Upper lobe of left lung (tissue), 4 donors: Measurements from ENCODE around the gene SIRPD.

ENCODE experiments used
- POLR2A ChIP-seq, 4 donors: fragments of 450-650 bp; IDR thresholded peaks; one replicate each; pipeline ENCODE4 v1.5.1; 2016 to 2017; ENCODE audit warnings: antibody characterized with exemption in 4 of 4, mild to moderate bottlenecking in 2 of 4
- TF ChIP-seq, protein P1 (sequence below), 6 experiments: fragments of 450-650 bp in 4 of 6; fragments of 200-600 bp in 2 of 6; sonication (generic) in 2 of 6; IDR thresholded peaks; one replicate each; pipeline ENCODE4 v1.5.1; 2016 to 2019; ENCODE audit warnings: antibody characterized with exemption in 6 of 6

GRCh38 chr20:1565461-1565860 is 8.0 kb upstream of the SIRPD start:
- TF ChIP-seq, protein P1, sequence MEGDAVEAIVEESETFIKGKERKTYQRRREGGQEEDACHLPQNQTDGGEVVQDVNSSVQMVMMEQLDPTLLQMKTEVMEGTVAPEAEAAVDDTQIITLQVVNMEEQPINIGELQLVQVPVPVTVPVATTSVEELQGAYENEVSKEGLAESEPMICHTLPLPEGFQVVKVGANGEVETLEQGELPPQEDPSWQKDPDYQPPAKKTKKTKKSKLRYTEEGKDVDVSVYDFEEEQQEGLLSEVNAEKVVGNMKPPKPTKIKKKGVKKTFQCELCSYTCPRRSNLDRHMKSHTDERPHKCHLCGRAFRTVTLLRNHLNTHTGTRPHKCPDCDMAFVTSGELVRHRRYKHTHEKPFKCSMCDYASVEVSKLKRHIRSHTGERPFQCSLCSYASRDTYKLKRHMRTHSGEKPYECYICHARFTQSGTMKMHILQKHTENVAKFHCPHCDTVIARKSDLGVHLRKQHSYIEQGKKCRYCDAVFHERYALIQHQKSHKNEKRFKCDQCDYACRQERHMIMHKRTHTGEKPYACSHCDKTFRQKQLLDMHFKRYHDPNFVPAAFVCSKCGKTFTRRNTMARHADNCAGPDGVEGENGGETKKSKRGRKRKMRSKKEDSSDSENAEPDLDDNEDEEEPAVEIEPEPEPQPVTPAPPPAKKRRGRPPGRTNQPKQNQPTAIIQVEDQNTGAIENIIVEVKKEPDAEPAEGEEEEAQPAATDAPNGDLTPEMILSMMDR (IDR thresholded peaks at IDR 0.05) = no peak
- TF ChIP-seq POLR2A (IDR thresholded peaks at IDR 0.05) = no peak
